Astrocyte of the spinal cord (primary cell): Measurements from ENCODE around the gene HIBCH.
"Not testable (repeated sequence)": the region's sequence is repeated elsewhere in the genome, so short reads cannot be mapped to it uniquely, and the experiment has no call there.

Source experiments
- DNase-seq: peaks from one replicate; pipeline ENCODE4 v3.0.0; 2011; ENCODE audit warnings: low read depth, low spot score
- H3K4me3 ChIP-seq: 2 replicates; pipeline ENCODE4 v1.5.1; 2011; ENCODE audit warnings: low read depth, mild to moderate bottlenecking, low read length, moderate library complexity
- CTCF ChIP-seq: IDR thresholded peaks from 2 replicates; pipeline ENCODE4 v1.5.1; 2012; ENCODE audit warnings: low read depth, mild to moderate bottlenecking, low read length, inconsistent platforms
- in situ Hi-C: cut with HindIII; loops from 2 replicates; pipeline ENCODE4 v1.10.0; 2017; ENCODE audit warnings: low sequenced_read_pairs

Gene HIBCH

GRCh38 chr2:190360965-190361364, 41.3 kb upstream of the HIBCH start:
- in situ Hi-C loops = no loop called here
- DNase-seq = no peak
- no peak overlapping the region for H3K4me3 ChIP-seq
- no peak for TF ChIP-seq CTCF

DNA sequence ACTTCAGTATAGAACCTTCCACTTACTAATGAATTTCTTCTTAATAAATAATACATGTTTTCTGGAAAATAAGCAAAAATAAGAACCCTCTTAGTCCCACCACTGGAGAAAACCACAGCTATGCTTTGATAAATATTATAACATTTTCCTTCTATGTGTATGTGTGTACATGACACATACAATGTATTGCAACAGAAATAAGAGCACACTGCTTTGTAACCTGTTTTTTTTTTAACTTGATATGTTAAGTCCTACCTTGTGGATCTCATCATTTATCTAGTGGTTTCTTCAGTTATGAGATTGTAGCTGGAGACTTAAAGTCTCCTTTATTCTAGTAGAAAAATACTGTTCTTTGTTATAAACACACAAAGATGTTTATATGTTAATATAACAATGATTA, 40.9 kb upstream of the HIBCH start:
- H3K4me3 ChIP-seq = no peak overlapping the region
- no peak for TF ChIP-seq CTCF
- DNase-seq = no peak
- in situ Hi-C loops = no loop called here

DNA sequence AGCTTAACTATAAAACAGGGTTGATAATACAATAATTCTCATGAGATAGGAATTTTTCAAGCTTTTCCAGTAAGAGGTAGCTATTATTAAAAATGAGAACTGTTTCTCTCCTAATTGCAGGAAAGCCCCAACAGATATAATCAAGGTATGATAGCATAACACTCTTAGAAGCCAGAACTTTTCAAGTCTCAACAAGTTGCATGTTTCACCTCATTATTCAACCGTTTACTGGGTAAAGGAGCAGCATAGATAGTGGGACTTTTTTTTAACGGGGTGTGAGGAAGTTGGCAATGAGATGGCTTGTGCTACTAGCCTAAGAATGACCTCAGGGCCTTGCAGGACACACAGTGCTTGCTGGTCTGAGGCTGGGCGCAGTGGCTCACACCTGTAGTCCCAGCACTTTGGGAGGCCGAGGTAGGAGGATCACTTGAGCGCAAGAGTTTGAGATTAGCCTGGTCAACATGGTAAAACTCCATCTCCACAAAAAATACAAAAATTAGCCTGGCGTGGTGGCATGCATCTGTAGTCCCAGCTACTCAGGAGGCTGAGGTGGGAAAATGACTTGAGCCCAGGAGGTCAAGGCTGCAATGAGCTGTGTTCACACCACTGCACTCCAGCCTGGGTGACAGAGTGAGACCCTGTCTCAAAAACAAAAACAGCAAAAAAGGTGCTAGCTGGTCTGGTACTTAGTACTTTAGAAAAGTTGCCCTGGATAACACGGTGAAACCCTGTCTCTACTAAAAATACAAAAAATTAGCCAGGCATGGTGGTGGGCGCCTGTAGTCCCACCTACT, 39.2 kb upstream of the HIBCH start:
- in situ Hi-C loops, H3K4me3 ChIP-seq, DNase-seq: not testable (repeated sequence)

DNA sequence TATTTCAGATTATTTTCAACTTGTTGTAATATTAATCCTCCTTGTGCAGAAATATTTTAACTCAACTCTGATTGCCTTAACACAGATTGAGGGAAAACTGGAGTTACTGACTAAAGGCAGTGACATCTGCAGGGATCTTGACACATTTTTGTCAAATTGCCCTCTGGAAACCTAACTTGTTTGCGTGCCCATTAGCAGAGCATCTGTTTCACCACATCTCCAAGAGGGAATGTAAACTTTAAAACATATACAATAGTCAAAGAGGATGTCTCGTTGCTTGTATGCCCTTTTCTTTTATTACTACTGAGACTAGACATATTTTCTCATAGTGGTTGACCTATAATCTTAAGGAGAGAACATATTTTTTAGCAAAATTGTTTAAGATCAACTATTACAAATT, 38.0 kb upstream of the HIBCH start:
- H3K4me3 ChIP-seq = no peak overlapping the region
- in situ Hi-C loops = no loop called here
- DNase-seq = no peak
- no peak for TF ChIP-seq CTCF

DNA sequence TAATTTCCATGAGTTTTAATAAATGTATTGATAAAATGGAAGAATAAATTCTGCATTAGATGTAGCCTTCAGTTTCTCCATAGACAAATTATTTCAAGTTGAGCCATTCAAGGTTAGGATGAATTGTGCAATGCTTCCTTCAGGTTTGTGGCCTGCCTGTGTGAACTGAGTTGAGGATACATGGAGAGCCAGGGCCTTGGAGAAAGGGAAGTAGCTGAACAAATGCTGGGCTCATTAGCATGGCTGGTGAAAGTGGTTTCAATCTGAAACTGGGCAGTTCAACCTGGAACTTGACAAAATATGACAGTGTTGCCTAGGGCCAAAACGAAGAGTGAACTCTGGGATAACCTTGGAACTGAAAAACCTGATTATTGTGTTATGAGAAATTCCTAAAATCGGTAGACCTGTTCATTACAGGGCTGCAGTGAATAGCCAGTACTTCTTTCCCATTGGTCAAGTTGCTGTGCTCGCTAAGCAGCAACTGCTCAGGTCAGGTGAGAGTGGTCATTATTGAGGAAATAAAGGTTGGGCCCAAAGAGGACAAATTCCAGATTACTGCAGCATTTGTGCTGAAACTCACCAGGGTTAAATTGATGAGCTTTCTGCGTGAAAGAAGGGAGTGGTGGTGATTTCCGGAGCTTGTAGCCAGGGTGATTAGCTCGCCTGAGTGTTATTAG, 36.5 kb upstream of the HIBCH start:
- no peak overlapping the region for H3K4me3 ChIP-seq
- DNase-seq = no peak
- TF ChIP-seq CTCF = no peak
- in situ Hi-C loops = no loop called here

DNA sequence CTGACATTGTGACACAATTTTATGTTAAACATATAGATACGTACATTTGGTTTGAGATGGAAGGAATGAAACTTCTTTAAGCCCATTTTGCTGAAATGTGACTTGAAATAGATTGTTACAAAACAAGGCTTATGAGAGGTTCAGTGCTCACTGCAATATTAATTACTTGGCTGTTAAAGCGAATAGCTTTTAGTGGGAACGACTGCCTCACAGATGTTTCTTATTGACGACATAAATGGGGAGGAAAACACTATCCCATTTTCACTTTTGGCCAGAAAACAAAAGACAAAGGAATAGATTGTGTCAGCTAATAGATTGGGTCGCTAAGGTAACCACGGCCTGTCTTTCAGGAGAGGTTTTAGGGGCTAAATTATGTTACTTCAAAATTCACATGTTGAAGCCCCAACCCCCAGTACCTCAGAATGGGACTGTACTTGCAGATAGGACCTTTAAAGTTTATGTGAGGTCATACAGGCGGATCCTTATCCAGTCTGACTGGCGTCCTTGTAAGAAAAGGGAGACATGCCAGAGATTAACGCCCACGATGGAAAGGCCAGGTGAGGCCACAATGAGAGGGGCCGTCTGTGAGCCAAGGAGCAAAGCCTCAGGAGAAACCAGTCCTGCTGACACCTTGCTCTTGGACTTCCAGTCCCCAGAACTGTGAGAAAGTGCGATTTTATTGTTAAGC, 34.5 kb upstream of the HIBCH start:
- TF ChIP-seq CTCF = no peak
- no peak overlapping the region for H3K4me3 ChIP-seq
- no peak for DNase-seq
- in situ Hi-C loops = no loop called here

- H3K4me3 ChIP-seq = no peak overlapping the region
- no peak for DNase-seq
- TF ChIP-seq CTCF = no peak
- in situ Hi-C loops = no loop called here
Measured at GRCh38 chr2:190353537-190353899, 33.9 kb upstream of the HIBCH start.
